B cell (primary cell): ENCODE results near the gene ACTN1. TPM values are rescaled to one million over a fixed set of nuclear protein-coding genes. Genes with fewer than 3 reads are reported as not detected.

Experiments
- ATAC-seq: fragments of 200-7000 bp; cut with Tn5 transposase; one replicate; pipeline ENCODE4 v1.10.0; 2021; ENCODE audit warnings: low read depth, mild to moderate bottlenecking, moderate number of reproducible peaks, moderate library complexity
- CTCF ChIA-PET: fragments of 350-600 bp; sonication (Branson Sonifier 250); formaldehyde crosslinking; loops from one replicate; lab custom pipeline; 2021; ENCODE audit warnings: antibody characterized with exemption, inconsistent platforms; lab: Charles Lee
- POLR2A ChIA-PET: fragments of 350-600 bp; sonication (Branson Sonifier 250); formaldehyde crosslinking; loops from one replicate; lab custom pipeline; 2021; ENCODE audit warnings: antibody characterized with exemption; lab: Charles Lee
- DNase-seq: peaks from one replicate; pipeline ENCODE4 v3.0.0; 2013
- H2AFZ ChIP-seq: 2 replicates; pipeline ENCODE4 v1.6.1; 2012; ENCODE audit warnings: mild to moderate bottlenecking, low read depth, low read length; ENCODE audit not compliant: insufficient read depth, poor library complexity, severe bottlenecking
- H3K27ac ChIP-seq, 2 donors: 1 replicate in 1 of 2; 2 replicates in 1 of 2; pipeline ENCODE4 v1.5.1; 2012 to 2013; ENCODE audit warnings: low read length in 2 of 2, mild to moderate bottlenecking in 2 of 2, moderate library complexity in 1 of 2
- H3K27me3 ChIP-seq, 4 experiments: fragments of 200-600 bp in 1 of 4; sonication (generic) in 1 of 4; replicated peaks in 1 of 4; 1 replicate in 2 of 4; 2 replicates in 2 of 4; pipeline versions ENCODE4 v1.6.1 to v1.7.0; 2013 to 2016; ENCODE audit warnings: low read length in 3 of 4, mild to moderate bottlenecking in 2 of 4, mixed read lengths in 1 of 4, moderate library complexity in 1 of 4; ENCODE audit not compliant: insufficient read depth in 4 of 4, control insufficient read depth in 3 of 4; ENCODE audit errors: control extremely low read depth in 1 of 4
- H3K36me3 ChIP-seq, 2 experiments: replicated peaks in 1 of 2; 1 replicate in 1 of 2; 2 replicates in 1 of 2; pipeline versions ENCODE4 v1.6.1 to v1.7.1; 2013; ENCODE audit warnings: low read length in 1 of 2; ENCODE audit not compliant: insufficient read depth in 2 of 2, control insufficient read depth in 1 of 2; ENCODE audit errors: control extremely low read depth in 1 of 2, extremely low read depth in 1 of 2
- H3K4me1 ChIP-seq, 2 donors: fragments of 200-600 bp in 1 of 2; sonication (generic) in 1 of 2; 1 replicate in 1 of 2; 2 replicates in 1 of 2; pipeline versions ENCODE4 v1.5.1 to v1.6.1; 2013 to 2017; ENCODE audit warnings: low read length in 2 of 2; ENCODE audit not compliant: control insufficient read depth in 2 of 2, insufficient read depth in 2 of 2
- H3K4me2 ChIP-seq: replicated peaks from 2 replicates; pipeline ENCODE3; 2012; ENCODE audit warnings: mild to moderate bottlenecking, low read depth, low read length; ENCODE audit not compliant: poor library complexity, severe bottlenecking
- H3K4me3 ChIP-seq, 5 experiments: fragments of 200-600 bp in 1 of 5; sonication (generic) in 1 of 5; 1 replicate in 3 of 5; 2 replicates in 2 of 5; pipeline versions ENCODE4 v1.5.1 to v1.7.0; 2011 to 2016; ENCODE audit warnings: low read length in 4 of 5, mild to moderate bottlenecking in 4 of 5, low read depth in 2 of 5, control low read depth in 1 of 5, moderate library complexity in 1 of 5; ENCODE audit not compliant: insufficient read depth in 1 of 5; ENCODE audit errors: control extremely low read depth in 1 of 5, extremely low read depth in 1 of 5
- H3K79me2 ChIP-seq: fragments of 200-600 bp; sonication (generic); one replicate; pipeline ENCODE4 v1.6.0; 2016; ENCODE audit warnings: low read length; ENCODE audit not compliant: control insufficient read depth, insufficient read depth
- H3K9ac ChIP-seq: fragments of 200-600 bp; sonication (generic); 2 replicates; pipeline ENCODE4 v1.6.1; 2017; ENCODE audit warnings: mild to moderate bottlenecking, low read length, moderate library complexity
- H3K9me3 ChIP-seq, 3 donors: one replicate each; pipeline versions ENCODE4 v1.6.1 to v1.7.1; 2013; ENCODE audit warnings: low read length in 2 of 3; ENCODE audit not compliant: control insufficient read depth in 2 of 3, insufficient read depth in 1 of 3; ENCODE audit errors: control extremely low read depth in 1 of 3
- H4K20me1 ChIP-seq: 2 replicates; pipeline ENCODE4 v1.6.0; 2012; ENCODE audit warnings: mild to moderate bottlenecking, low read length; ENCODE audit not compliant: insufficient read depth, control insufficient read depth, poor library complexity, severe bottlenecking
- H3K27ac Mint-ChIP-seq: one replicate; pipeline ENCODE4 v1.8.0; 2021; ENCODE audit warnings: mixed read lengths
- H3K27me3 Mint-ChIP-seq: one replicate; pipeline ENCODE4 v1.8.0; 2021; ENCODE audit warnings: mixed read lengths
- H3K4me1 Mint-ChIP-seq: one replicate; pipeline ENCODE4 v1.8.0; 2021; ENCODE audit warnings: mixed read lengths
- H3K4me3 Mint-ChIP-seq: one replicate; pipeline ENCODE4 v1.8.0; 2021; ENCODE audit warnings: mixed read lengths
- H3K9me3 Mint-ChIP-seq: one replicate; pipeline ENCODE4 v1.8.0; 2022; ENCODE audit warnings: mixed read lengths; ENCODE audit not compliant: insufficient read depth
- CTCF ChIP-seq: fragments of 200-600 bp; IDR thresholded peaks from one replicate; pipeline ENCODE4 v1.8.0; 2022; ENCODE audit warnings: antibody characterized with exemption, mild to moderate bottlenecking
- EZH2 ChIP-seq: IDR thresholded peaks from 2 replicates; pipeline ENCODE4 v1.6.1; 2012; ENCODE audit warnings: borderline replicate concordance, low read depth, mild to moderate bottlenecking, moderate library complexity, low read length; ENCODE audit not compliant: insufficient read depth, poor library complexity, severe bottlenecking
- WGBS: methylation state at CpG from one replicate; pipeline ENCODE4 v1.1.5; 2013; ENCODE audit warnings: missing lambda C conversion rate; ENCODE audit not compliant: insufficient coverage; 5-methylcytosine and 5-hydroxymethylcytosine counted together
- intact Hi-C: fragments of 100-400 bp; cut with micrococcal nuclease; formaldehyde crosslinking; loops from one replicate; pipeline ENCODE4 v1.10.0; 2022
- polyA plus RNA-seq: library from polyadenylated mRNA; depleted of rRNA; stranded (reverse); fragments of >200 nt; gene quantifications from 2 replicates; pipeline ENCODE4 v1.2.3, GENCODE V29; 2012
- total RNA-seq, 2 donors: library from RNA; stranded (reverse); fragments of 120-200 nt in 1 of 2; gene quantifications; 1 replicate in 1 of 2; 2 replicates in 1 of 2; pipeline versions ENCODE4 v1.2.3 to v1.2.4, GENCODE V29; 2013 to 2022

Gene ACTN1
- total and polyA plus RNA-seq, 2 donors (not counting 1 experiment from before 2014, with no cell fraction given) = 0.74 to 0.89 TPM

GRCh38 chr14:68843471-68844209 is 135.5 kb downstream of the ACTN1 start:
- Histone ChIP-seq H3K9me3 (peaks cover 0 to 2% (median 0%) of the 10 kb centered on the region in 3 donors), H3K27me3 (no peaks in the 10 kb centered on the region), H2AFZ (peak overlapping the region; percentile 71), H3K36me3 (no peaks in the 10 kb centered on the region), H3K79me2 (peaks cover 7% of the 10 kb centered on the region), H3K4me1 (peaks cover 6 to 7% of the 10 kb centered on the region in 2 donors), H3K4me2 (peak overlapping the region; percentile 80), H4K20me1 (no peaks in the 10 kb centered on the region), H3K4me3 (peak overlapping the region in 3 of 5 experiments; percentile 18 to 50 (median 24)), H3K9ac (peak overlapping the region; percentile 38), H3K27ac (no peak overlapping the region)
- H3K4me3 Mint-ChIP-seq = peak overlapping the region; percentile 62
- CTCF ChIA-PET = interaction anchor here (0.6 to 5.4 kb wide), 60 partner anchors 8 to 1266 kb away, joined by 3 to 91 read pairs (median 4); partner anchors contain the start of gene ZFP36L1
- H3K4me1 Mint-ChIP-seq = peaks cover 14% of the 10 kb centered on the region
- 31% methylated on average over 14 of the region's 19 CpGs for WGBS
- H3K9me3 Mint-ChIP-seq = peaks cover 2% of the 10 kb centered on the region
- no peak overlapping the region for H3K27ac Mint-ChIP-seq
- peak; percentile 93 for TF ChIP-seq CTCF
- no peak for TF ChIP-seq EZH2
- intact Hi-C loops = loop anchor here (1.0 to 5.0 kb wide), 6 partner anchors 27 to 1007 kb away; partner anchors contain the start of gene ZFP36L1
- POLR2A ChIA-PET = interaction anchor here (0.5 to 1.0 kb wide), 4 partner anchors 403 to 898 kb away, joined by 3 to 6 read pairs (median 4); no protein-coding TSS in a partner anchor
- peaks cover 6% of the 10 kb centered on the region for H3K27me3 Mint-ChIP-seq
- DNase-seq (peak; percentile 80), ATAC-seq (peak; percentile 82)

GRCh38 chr14:68842298-68842697 is 136.8 kb downstream of the ACTN1 start:
- Histone ChIP-seq H3K9ac (no peak overlapping the region), H4K20me1 (no peaks in the 10 kb centered on the region), H3K27ac (no peak overlapping the region), H3K9me3 (peaks cover 0 to 12% (median 0%) of the 10 kb centered on the region in 3 donors), H3K4me1 (peaks cover 6 to 7% of the 10 kb centered on the region in 2 donors), H3K79me2 (peaks cover 7% of the 10 kb centered on the region), H3K27me3 (no peaks in the 10 kb centered on the region), H3K36me3 (no peaks in the 10 kb centered on the region), H3K4me3 (no peak overlapping the region), H2AFZ (no peak overlapping the region), H3K4me2 (no peak overlapping the region)
- 100% methylated on average over 1 of the region's 5 CpGs for WGBS
- ChIA-PET POLR2A (no interaction called here), CTCF (interaction anchor here (1.8 to 5.4 kb wide), 5 partner anchors 16 to 909 kb away, joined by 8 to 91 read pairs (median 66); no protein-coding TSS in a partner anchor)
- Mint-ChIP-seq H3K4me3 (no peak overlapping the region), H3K27ac (no peak overlapping the region), H3K9me3 (peaks cover 2% of the 10 kb centered on the region), H3K4me1 (peaks cover 14% of the 10 kb centered on the region), H3K27me3 (peaks cover 6% of the 10 kb centered on the region)
- intact Hi-C loops = loop anchor here (5.0 kb wide), 1 partner anchor 960 kb away; no protein-coding TSS in a partner anchor
- ATAC-seq = no peak
- DNase-seq = no peak
- TF ChIP-seq CTCF = no peak
